ENCODE measurements around the gene RNF25. TPM values are rescaled to one million over a fixed set of nuclear protein-coding genes. Genes with fewer than 3 reads are reported as not detected.
A peak's percentile ranks its signal among the peaks of the same experiment; 100 is the strongest.

Gene RNF25, protein sequence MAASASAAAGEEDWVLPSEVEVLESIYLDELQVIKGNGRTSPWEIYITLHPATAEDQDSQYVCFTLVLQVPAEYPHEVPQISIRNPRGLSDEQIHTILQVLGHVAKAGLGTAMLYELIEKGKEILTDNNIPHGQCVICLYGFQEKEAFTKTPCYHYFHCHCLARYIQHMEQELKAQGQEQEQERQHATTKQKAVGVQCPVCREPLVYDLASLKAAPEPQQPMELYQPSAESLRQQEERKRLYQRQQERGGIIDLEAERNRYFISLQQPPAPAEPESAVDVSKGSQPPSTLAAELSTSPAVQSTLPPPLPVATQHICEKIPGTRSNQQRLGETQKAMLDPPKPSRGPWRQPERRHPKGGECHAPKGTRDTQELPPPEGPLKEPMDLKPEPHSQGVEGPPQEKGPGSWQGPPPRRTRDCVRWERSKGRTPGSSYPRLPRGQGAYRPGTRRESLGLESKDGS
- polyA plus RNA-seq, result 10 to 100 TPM; 18.2 to 20.5 TPM

DNA sequence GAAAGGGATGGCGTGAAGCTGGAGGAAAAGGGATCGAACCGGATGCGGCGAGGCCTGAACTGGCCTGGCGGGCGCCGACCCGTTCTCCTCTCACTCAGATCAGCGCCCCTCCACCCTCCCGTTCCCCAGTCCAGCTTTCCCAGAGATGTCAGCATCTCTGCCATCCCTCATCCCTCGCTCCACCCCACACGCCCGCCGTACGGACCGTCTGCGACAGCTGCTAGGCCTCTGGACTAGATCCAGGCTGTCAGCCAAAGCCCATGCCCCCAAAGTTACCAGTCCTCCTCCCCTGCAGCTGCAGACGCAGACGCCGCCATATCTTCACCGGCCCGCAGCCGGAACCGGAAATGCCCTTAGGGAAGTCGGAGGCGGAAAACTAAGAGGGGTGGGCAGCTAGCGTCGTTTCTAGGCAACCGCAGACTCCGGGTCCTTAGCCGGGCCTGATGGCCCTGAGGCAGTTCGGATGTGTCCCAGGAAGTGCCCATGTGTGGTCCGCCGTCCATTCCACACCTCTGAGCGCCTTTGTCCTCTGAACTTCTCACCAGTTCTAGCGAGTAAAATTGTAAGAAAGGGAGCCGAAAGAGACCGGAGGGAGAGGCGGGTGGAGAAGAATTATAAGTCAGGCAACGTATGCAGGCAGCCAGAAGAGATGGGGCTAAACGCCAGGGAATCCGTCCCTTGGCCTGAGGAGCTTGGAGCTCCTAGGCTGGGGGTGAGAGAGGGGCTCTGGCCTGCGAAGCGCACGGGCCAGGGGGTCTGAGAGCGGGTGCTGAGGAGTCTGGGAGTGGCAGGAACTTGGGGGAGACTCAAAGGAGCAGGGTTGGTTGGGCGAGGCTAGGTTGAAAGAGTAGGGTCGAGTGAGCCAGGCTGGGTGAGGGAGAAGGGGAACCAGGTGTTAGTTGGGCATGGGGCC, at the start of gene RNF25, which contains the start of gene STK36:
TSS of gene RNF25 (minus strand) at position 349 of the 913 bp plus-strand sequence. CDS start at position 317, 32 bp downstream.
TSS of gene STK36 (plus strand) at position 433 of the 913 bp plus-strand sequence. CDS start 744 bp downstream, outside the sequence.
- peaks cover 4 to 9% of the 10 kb centered on the region in 2 donors for H3K36me3 ChIP-seq (ENCODE audit: control insufficient read depth in 2 of 2, insufficient read depth in 2 of 2, low read length in 1 of 2)
- WGBS, 2 donors, result 0% methylated on average over 49 of the region's 49 CpGs
- H3K4me3 ChIP-seq (ENCODE audit: low read depth in 1 of 2, low read length in 2 of 2), result peak within 1 kb of the TSS; percentile 80 to 99
- H3K4me1 ChIP-seq (ENCODE audit: control insufficient read depth in 2 of 2, insufficient read depth in 2 of 2, low read length in 1 of 2), result peaks cover 0 to 5% of the 10 kb centered on the region in 2 donors
- no peaks in the 10 kb centered on the region for H3K9me3 ChIP-seq (ENCODE audit: control insufficient read depth in 2 of 2, insufficient read depth in 1 of 2, low read depth in 1 of 2, low read length in 1 of 2)
- peak within 1 kb of the TSS; percentile 74 to 92 for H3K27ac ChIP-seq (ENCODE audit: low read depth in 2 of 2, low read length in 1 of 2)
- H3K27me3 ChIP-seq (ENCODE audit: control insufficient read depth in 1 of 2, insufficient read depth in 2 of 2, low read length in 2 of 2), result no peaks in the 10 kb centered on the region

DNA sequence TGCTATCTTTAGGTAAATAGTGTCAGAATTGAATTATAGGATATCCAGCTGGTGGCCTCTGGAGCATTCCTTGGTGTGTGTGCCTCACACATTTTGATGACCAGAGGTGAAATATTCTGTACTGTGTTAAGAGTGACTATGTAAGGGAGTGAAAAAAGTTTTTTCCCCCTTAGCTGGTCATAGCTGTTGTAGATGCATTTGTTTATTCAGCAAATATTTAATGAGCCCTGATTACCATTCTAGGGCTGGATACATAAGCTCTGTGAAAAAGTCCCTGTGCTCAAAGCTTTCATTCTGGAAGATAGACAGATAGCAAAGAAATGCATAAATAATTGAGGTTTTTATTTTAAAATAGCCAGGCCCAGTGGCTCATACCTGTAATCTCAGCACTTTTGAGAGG, 49.7 kb upstream of the RNF25 start:
- Histone ChIP-seq H3K27ac (ENCODE audit: low read depth in 2 of 2, low read length in 1 of 2) (no peak overlapping the region), H3K27me3 (ENCODE audit: control insufficient read depth in 1 of 2, insufficient read depth in 2 of 2, low read length in 2 of 2) (no peaks in the 10 kb centered on the region), H3K9me3 (ENCODE audit: control insufficient read depth in 2 of 2, insufficient read depth in 1 of 2, low read depth in 1 of 2, low read length in 1 of 2) (no peaks in the 10 kb centered on the region), H3K4me3 (ENCODE audit: low read depth in 1 of 2, low read length in 2 of 2) (no peak overlapping the region), H3K36me3 (ENCODE audit: control insufficient read depth in 2 of 2, insufficient read depth in 2 of 2, low read length in 1 of 2) (no peaks in the 10 kb centered on the region), H3K4me1 (ENCODE audit: control insufficient read depth in 2 of 2, insufficient read depth in 2 of 2, low read length in 1 of 2) (no peaks in the 10 kb centered on the region)

DNA sequence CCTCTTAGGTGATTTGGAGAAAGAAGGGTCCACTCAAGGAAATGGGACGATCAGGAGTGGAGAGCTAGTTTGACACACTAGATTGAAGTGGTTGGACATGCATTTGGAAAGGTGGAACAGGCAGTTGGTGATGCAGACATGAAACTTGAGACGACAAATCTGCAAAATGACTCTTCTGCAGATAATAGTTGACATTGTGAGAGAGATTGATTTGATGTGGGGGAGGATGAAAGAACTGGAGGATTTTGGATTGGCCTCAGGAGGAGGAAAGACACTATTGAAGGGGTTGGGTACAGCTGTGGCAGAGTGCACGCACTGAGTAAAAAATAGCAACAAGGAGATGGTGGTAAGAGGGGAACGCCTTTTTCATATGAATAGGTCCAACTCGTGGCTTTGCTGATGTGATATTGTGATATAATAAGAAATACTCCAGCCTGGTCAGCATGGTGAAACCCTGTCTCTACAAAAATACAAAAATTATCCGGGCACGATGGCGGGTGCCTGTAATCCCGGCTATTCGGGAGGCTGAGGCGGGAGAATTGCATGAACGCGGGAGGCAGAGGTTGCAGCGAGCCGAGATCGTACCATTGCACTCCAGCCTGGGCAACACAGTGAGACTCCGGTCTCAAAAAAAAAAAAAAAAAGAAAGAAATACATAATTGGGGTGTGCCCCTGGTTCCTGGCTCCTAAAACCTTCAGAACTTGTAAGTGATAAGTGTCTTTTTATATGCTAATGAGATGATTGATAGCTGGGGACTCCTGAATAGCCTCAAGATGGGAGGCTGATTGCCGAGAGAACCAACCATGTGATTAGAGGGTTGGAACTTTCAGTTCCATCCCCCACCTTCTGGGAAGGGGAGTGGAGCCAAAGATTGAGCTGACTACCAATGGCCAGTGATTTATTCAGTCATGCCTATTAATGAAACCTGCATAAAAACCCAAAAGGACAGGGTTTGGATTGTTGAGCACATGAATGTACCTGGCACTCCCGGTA, 48.5 kb upstream of the RNF25 start:
- Histone ChIP-seq H3K9me3 (ENCODE audit: control insufficient read depth in 2 of 2, insufficient read depth in 1 of 2, low read depth in 1 of 2, low read length in 1 of 2) (no peaks in the 10 kb centered on the region), H3K4me1 (ENCODE audit: control insufficient read depth in 2 of 2, insufficient read depth in 2 of 2, low read length in 1 of 2) (no peaks in the 10 kb centered on the region), H3K4me3 (ENCODE audit: low read depth in 1 of 2, low read length in 2 of 2) (no peak overlapping the region), H3K27me3 (ENCODE audit: control insufficient read depth in 1 of 2, insufficient read depth in 2 of 2, low read length in 2 of 2) (no peaks in the 10 kb centered on the region), H3K36me3 (ENCODE audit: control insufficient read depth in 2 of 2, insufficient read depth in 2 of 2, low read length in 1 of 2) (no peaks in the 10 kb centered on the region), H3K27ac (ENCODE audit: low read depth in 2 of 2, low read length in 1 of 2) (no peak overlapping the region)
- WGBS, 2 donors, result 94 to 96% methylated on average over 19 of the region's 19 CpGs

DNA sequence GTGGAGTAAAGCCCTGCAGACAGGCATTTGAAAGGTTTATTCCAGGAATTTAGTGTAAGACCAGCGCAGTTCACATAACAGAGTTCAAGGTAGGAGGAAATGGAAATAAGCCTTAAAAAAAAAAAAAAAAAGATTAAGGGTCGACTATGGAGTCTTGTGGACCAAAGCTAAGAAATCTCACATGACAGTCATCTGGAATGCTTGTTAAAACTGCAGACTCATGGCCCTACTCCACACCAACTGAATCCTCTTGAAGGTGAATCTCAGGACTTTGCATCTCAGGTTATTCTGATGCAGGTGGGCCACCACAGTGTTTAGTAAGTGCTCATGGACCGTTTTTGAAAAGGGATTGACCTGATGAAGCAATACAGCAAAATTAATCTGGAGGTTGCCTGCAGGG, 47.7 kb upstream of the RNF25 start:
- no peaks in the 10 kb centered on the region for H3K36me3 ChIP-seq (ENCODE audit: control insufficient read depth in 2 of 2, insufficient read depth in 2 of 2, low read length in 1 of 2)
- 63 to 76% methylated on average over 3 of the region's 3 CpGs for WGBS, 2 donors
- H3K4me3 ChIP-seq (ENCODE audit: low read depth in 1 of 2, low read length in 2 of 2), result no peak overlapping the region
- H3K9me3 ChIP-seq (ENCODE audit: control insufficient read depth in 2 of 2, insufficient read depth in 1 of 2, low read depth in 1 of 2, low read length in 1 of 2), result no peaks in the 10 kb centered on the region
- no peaks in the 10 kb centered on the region for H3K27me3 ChIP-seq (ENCODE audit: control insufficient read depth in 1 of 2, insufficient read depth in 2 of 2, low read length in 2 of 2)
- H3K4me1 ChIP-seq (ENCODE audit: control insufficient read depth in 2 of 2, insufficient read depth in 2 of 2, low read length in 1 of 2), result no peaks in the 10 kb centered on the region
- no peak overlapping the region for H3K27ac ChIP-seq (ENCODE audit: low read depth in 2 of 2, low read length in 1 of 2)

DNA sequence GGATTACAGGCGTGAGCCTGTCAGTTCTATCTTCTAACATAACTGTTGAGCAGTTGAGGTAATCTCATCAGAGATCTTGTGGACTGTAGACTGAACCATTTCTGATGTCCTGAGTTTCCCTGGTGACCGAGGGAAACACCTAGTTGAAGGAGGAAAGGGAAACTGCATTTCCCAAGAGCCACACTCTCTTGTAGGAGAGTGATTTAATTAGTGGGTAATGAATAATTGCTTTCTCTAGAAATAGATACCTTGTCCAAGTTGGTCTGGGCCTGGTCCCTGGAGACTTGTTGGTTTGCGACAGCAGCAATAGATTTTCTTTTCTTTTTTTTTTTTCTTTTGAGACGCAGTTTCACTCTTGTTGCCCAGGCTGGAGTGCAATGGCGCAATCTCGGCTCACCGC, 46.3 kb upstream of the RNF25 start:
- H3K36me3 ChIP-seq (ENCODE audit: control insufficient read depth in 2 of 2, insufficient read depth in 2 of 2, low read length in 1 of 2), result no peaks in the 10 kb centered on the region
- H3K27me3 ChIP-seq (ENCODE audit: control insufficient read depth in 1 of 2, insufficient read depth in 2 of 2, low read length in 2 of 2), result no peaks in the 10 kb centered on the region
- H3K27ac ChIP-seq (ENCODE audit: low read depth in 2 of 2, low read length in 1 of 2), result no peak overlapping the region
- H3K9me3 ChIP-seq (ENCODE audit: control insufficient read depth in 2 of 2, insufficient read depth in 1 of 2, low read depth in 1 of 2, low read length in 1 of 2), result no peaks in the 10 kb centered on the region
- 95 to 96% methylated on average over 7 of the region's 7 CpGs for WGBS, 2 donors
- no peak overlapping the region for H3K4me3 ChIP-seq (ENCODE audit: low read depth in 1 of 2, low read length in 2 of 2)
- no peaks in the 10 kb centered on the region for H3K4me1 ChIP-seq (ENCODE audit: control insufficient read depth in 2 of 2, insufficient read depth in 2 of 2, low read length in 1 of 2)

DNA sequence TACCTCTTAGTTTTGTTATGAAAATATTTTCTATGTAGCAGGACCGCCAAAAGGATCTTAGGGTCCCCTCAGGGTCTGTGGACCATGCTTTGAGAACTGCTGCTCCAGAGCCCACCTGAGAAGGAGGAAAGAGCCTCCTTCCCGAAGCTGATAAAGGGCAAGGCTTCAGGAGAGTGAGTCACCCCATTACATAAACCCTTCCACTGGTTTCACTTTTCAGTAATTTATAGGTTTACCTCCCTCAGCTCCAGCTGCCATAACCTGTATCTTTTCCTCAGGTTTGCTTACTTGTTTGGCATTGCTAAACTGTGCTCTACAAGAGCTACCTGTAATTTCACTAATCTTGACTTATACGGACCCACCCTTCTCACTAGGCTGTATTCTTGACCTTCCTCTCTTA, 45.5 kb upstream of the RNF25 start:
- no peak overlapping the region for H3K4me3 ChIP-seq (ENCODE audit: low read depth in 1 of 2, low read length in 2 of 2)
- H3K27me3 ChIP-seq (ENCODE audit: control insufficient read depth in 1 of 2, insufficient read depth in 2 of 2, low read length in 2 of 2), result no peaks in the 10 kb centered on the region
- H3K9me3 ChIP-seq (ENCODE audit: control insufficient read depth in 2 of 2, insufficient read depth in 1 of 2, low read depth in 1 of 2, low read length in 1 of 2), result no peaks in the 10 kb centered on the region
- no peaks in the 10 kb centered on the region for H3K4me1 ChIP-seq (ENCODE audit: control insufficient read depth in 2 of 2, insufficient read depth in 2 of 2, low read length in 1 of 2)
- no peaks in the 10 kb centered on the region for H3K36me3 ChIP-seq (ENCODE audit: control insufficient read depth in 2 of 2, insufficient read depth in 2 of 2, low read length in 1 of 2)
- peak overlapping the region; percentile 54 to 62 for H3K27ac ChIP-seq (ENCODE audit: low read depth in 2 of 2, low read length in 1 of 2)
- 51 to 56% methylated on average over 3 of the region's 3 CpGs for WGBS, 2 donors

DNA sequence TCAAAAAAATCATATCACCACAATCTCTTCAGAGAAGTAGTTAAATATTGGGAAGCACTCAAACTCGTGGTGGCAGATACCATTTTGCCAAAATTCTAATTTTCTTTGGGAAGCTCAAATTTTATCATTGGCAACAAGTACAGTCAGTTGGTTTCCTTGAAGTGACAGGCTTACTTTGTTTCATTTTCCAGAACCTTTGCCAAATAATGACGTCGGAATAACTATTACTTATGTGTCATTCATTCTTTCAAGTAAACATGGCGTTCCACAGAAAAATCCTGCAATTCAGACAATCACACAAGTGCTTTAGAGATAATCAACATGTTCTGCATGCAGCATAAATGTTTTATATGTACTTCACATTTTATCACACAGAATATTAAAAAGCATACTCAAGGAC, 44.3 kb upstream of the RNF25 start:
- Histone ChIP-seq H3K4me3 (ENCODE audit: low read depth in 1 of 2, low read length in 2 of 2) (no peak overlapping the region), H3K27ac (ENCODE audit: low read depth in 2 of 2, low read length in 1 of 2) (no peak overlapping the region), H3K36me3 (ENCODE audit: control insufficient read depth in 2 of 2, insufficient read depth in 2 of 2, low read length in 1 of 2) (no peaks in the 10 kb centered on the region), H3K27me3 (ENCODE audit: control insufficient read depth in 1 of 2, insufficient read depth in 2 of 2, low read length in 2 of 2) (no peaks in the 10 kb centered on the region), H3K4me1 (ENCODE audit: control insufficient read depth in 2 of 2, insufficient read depth in 2 of 2, low read length in 1 of 2) (no peaks in the 10 kb centered on the region), H3K9me3 (ENCODE audit: control insufficient read depth in 2 of 2, insufficient read depth in 1 of 2, low read depth in 1 of 2, low read length in 1 of 2) (no peaks in the 10 kb centered on the region)
- WGBS, 2 donors, result 60 to 66% methylated on average over 4 of the region's 4 CpGs

DNA sequence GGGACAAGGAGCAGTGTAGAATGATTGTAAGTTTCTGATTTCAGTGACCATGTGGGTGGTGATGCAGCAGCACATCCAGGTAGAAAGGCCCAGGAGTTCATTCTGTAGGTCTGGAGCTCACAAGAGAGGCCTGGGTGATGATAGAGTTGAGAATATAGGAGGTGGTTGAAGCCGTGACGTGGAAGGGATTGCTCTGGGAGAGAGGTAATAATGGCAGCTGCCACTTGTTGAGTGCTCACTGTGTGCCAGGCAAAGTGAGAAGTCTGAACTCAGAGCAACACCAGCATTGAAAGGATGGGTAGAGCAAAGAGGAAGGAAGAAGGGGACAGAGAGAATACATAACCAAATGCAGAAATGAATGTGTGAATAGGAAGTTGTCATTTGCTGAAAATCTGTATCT, 42.1 kb upstream of the RNF25 start:
- no peaks in the 10 kb centered on the region for H3K4me1 ChIP-seq (ENCODE audit: control insufficient read depth in 2 of 2, insufficient read depth in 2 of 2, low read length in 1 of 2)
- no peak overlapping the region for H3K4me3 ChIP-seq (ENCODE audit: low read depth in 1 of 2, low read length in 2 of 2)
- WGBS, 2 donors, result 89% methylated on average over 2 of the region's 2 CpGs
- no peaks in the 10 kb centered on the region for H3K9me3 ChIP-seq (ENCODE audit: control insufficient read depth in 2 of 2, insufficient read depth in 1 of 2, low read depth in 1 of 2, low read length in 1 of 2)
- H3K36me3 ChIP-seq (ENCODE audit: control insufficient read depth in 2 of 2, insufficient read depth in 2 of 2, low read length in 1 of 2), result no peaks in the 10 kb centered on the region
- H3K27me3 ChIP-seq (ENCODE audit: control insufficient read depth in 1 of 2, insufficient read depth in 2 of 2, low read length in 2 of 2), result no peaks in the 10 kb centered on the region
- no peak overlapping the region for H3K27ac ChIP-seq (ENCODE audit: low read depth in 2 of 2, low read length in 1 of 2)

DNA sequence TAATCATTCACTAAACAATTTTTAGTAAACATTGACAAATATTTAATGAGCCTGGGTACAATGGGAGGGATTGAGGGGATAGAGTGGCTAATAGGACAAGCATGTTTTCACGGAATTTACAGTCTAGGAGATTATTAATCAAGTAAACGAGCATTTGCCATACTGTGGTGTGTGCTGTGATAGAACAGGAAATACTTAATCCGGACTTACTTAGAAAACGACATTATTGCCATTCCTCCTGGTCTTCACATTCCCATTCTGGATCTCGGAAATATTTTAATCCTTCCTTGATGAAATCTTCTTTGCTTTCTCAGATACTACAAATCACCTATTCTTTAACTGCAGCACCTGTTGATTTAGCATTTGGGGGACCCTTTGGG, 39.7 kb upstream of the RNF25 start:
- Histone ChIP-seq H3K27me3 (ENCODE audit: control insufficient read depth in 1 of 2, insufficient read depth in 2 of 2, low read length in 2 of 2) (no peaks in the 10 kb centered on the region), H3K27ac (ENCODE audit: low read depth in 2 of 2, low read length in 1 of 2) (no peak overlapping the region), H3K9me3 (ENCODE audit: control insufficient read depth in 2 of 2, insufficient read depth in 1 of 2, low read depth in 1 of 2, low read length in 1 of 2) (no peaks in the 10 kb centered on the region), H3K36me3 (ENCODE audit: control insufficient read depth in 2 of 2, insufficient read depth in 2 of 2, low read length in 1 of 2) (no peaks in the 10 kb centered on the region), H3K4me3 (ENCODE audit: low read depth in 1 of 2, low read length in 2 of 2) (peak overlapping the region in 1 of 2 donors; percentile 84), H3K4me1 (ENCODE audit: control insufficient read depth in 2 of 2, insufficient read depth in 2 of 2, low read length in 1 of 2) (no peaks in the 10 kb centered on the region)
- WGBS, 2 donors, result 4 to 6% methylated on average over 5 of the region's 5 CpGs

Data from esophagus (tissue), 2 donors.